ENCODE data around the gene FHIT.

The FHIT gene

DNA sequence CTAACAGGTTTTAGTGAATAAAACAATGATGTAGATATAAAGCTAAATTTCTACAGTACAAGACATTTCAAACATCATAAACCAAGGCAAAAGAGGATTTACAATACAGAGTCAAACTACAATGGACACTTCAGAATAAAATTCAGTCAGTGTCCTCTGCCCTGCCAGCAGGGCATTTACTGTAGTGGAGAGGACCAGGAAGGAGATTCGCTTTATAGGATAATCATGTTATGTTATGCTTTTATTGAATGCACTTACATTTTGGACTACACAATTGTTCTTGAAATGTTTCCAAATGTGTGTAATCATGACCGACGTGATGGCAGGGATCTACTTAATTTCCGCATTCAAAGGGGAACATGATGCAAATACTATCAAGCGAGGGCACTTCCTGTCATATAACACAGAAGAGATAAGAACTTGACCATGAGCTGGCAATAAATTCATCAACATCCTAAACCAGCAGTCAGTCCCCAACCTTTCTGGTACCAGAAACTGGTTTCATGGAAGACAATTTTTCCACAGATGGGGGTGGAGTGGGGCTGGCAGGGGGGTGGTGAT is 925.6 kb downstream of the FHIT start:
- no peak for DNase-seq (ENCODE audit: low read depth)

DNA sequence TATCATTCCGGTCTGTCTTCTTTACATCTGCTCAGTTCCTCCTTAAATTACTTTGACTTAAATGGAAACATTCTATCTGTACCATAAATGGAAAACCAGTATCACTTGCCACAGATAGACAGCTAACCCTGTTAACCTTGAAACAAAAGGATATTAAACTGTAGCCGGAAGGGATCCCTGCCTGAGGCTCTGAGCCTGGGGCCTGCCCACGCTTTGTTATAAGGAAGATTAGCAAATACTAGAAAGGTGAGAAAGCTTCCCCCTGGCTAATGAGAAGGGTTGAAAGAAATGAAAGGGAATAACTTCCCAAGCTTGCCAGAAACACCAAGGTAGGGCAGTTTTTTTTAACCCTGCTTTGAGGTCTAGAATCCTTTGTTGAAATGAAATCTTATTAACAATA is 927.6 kb downstream of the FHIT start:
- no peak for DNase-seq (ENCODE audit: low read depth)

DNA sequence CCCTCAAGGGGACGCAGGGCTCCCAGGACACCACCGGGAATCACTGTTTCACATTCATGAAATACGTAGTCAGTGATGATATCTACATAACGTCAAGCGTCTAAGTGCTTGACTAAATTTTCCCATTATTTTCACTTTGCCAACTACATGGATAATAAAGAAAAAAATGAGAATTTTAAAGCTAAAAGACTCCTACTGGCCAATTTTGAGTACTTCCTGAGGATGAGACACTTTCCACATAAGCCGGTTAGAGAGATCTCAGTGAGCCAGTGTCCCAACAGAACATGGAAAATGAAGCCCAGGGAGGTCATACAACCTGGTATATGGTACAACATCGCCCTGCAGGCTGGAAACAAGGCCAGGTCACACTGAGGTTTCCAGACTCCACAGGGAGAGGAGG is 928.1 kb downstream of the FHIT start:
- DNase-seq (ENCODE audit: low read depth) = no peak

DNA sequence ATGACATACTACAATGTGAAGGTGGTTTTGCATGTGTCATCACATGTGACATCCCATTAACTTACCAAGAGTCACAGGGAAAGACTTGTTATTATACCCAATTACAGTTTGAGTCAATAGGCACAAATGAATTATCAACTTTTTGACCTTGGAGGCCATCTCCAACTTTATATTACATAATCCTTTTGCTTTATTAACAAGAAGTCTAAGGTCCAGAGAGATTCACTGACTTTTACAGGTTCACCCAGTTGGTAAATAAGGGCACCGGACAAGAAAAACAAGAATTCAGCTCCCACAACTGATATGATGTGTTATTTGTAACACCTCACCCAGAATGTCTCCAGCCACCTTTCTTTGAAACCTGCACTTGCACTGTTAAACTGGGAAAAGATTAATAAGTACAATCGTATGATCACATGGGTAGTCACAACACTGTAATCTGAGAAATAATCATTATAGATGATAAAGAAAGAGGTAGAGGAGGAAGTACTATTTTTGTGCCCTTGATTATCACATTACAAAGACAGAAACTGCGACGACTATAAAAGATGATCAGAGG is 928.9 kb downstream of the FHIT start:
- DNase-seq (ENCODE audit: low read depth) = no peak

DNA sequence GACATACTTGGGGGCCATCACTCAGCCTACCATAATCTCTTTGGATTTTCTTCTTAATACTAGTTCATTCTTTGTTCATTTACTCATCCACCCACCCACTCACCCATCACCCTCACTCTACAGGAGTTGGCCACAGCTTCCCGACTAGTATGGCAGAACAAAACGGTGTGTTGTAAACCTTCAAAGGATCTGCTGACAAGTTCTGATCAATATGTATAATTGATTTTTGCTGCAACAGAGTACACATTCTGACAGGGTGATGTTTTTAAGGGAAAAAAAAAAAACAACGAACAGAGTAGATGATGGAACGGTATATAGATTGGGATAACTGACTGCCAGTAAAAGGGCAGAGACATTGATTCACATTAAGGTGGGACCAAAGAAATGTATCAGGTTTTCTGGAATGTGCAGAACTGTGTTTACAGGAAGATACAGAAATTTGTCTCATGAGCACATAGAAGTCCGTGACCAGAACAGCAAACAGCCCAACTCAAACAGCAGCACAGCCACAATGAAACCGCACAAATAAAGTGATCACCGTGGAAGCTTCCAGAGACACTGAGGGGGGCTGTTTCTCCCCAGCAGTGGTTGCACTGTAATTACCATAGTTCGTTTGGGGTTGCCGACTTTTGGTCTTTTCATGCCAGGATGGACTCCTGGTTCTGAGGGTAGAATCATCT is 931.9 kb downstream of the FHIT start:
- DNase-seq (ENCODE audit: low read depth) = no peak

DNA sequence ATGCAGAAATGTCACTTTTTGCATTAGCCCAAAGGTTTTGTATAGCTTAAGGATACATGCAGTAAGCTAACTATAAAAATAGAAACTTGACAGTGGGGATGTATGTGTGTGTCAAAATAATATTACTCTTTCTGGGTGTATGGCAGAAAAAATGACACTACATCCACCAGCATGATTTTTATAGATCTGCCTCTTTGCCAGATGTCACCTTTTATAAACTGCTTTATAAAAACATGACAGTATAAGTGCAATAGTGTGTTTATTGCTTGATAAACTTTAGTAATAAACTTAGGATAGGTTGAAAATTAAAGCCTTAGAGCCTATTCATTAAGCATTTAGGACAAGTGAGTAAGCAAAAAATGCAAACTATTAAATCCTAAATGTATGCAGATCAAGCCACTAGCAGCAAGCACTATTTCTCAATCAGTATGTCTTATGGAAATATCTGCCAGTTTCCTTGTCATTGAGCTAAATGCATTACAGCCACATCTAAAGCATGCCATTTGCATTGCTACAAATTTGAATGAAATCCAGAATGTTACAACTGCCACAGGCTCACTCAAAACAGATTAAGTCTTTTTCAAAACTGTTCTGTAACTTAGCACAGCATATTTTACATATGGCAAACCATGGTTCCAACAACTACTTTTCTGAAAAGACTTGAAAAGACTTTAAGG is 935.0 kb downstream of the FHIT start:
- DNase-seq (ENCODE audit: low read depth) = no peak

DNA sequence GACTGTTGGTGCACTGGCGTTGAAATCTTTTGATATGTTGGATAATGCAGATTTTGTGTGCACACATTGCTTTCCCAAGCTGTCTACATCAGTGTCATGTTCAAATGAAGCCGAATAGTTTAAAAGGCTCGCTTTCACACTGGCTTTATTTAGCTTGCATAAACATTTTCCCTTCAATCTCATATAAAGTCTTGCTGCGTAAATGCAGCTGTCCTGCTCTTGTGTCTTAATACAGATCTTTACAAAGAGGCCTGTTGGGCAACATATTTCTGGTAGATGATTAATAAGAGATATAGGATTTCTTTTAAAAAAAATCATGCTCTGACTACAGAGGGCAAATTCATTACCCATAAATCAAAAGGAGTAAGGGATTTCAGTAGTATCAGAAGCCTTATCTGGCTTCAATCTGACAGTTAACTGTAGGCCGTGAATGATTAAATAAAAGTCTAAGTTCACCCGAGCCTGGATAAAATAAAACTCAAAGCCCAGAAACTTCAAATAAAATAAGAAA is 937.2 kb downstream of the FHIT start:
- DNase-seq (ENCODE audit: low read depth) = no peak

DNA sequence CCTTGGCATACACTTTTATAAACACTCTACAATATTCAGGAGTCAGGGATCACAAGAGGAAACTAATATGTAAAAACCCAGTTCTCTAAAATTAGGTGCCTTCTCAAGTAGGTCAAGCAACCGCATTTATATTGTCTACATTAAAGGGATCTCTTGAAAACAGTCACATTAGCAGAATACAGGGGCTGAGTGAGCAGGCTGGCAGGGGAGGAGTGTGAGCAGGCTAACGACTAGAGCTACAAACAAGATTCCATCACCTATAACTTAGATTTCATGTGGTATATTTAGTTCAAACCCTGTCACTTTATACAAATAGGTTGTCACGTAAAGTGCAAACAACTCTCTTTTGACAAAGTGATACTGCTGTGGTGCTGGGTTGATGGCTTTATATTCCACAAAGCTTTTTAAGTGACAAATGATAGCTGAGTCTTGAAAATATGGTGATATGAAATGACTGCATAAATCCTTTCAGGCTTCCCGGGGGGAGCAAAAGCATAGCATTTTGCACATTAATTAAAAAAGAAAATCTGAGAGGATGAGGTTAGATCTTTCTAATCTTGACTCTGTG is 937.9 kb downstream of the FHIT start:
- no peak for DNase-seq (ENCODE audit: low read depth)

DNA sequence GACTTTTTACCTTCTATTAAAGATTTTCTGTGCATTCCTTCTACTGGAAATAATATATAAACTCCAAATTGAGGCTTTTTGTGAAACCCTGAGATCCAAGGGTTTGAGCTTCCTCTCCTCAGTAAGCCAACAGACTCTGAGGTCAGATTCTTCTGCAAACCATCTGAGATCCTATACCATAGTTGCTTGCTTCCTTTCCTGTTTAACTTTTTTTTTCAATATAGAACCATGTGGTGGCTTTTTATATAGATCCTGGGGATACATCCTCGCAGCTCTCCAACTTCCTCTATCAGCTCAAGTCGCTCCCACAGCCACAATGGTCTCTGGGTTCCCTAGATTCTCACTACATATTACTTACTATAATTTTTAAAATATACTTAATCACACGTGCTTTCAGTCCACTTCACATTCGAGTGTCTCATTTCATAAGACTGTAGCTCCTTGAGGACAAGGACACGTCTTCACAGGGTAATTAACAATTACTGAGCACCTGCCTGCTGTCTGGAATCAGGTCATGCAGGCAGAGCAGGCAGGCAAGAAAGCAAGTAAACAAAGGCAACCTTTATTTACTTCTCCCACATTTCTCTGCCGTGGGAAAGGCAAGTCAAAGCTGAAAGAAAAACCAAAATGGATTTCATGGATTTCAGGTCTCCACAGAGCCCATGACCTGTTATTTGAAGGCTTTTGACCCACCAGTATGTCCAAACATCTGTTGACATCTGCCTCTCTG is 941.5 kb downstream of the FHIT start:
- no peak for DNase-seq (ENCODE audit: low read depth)

DNA sequence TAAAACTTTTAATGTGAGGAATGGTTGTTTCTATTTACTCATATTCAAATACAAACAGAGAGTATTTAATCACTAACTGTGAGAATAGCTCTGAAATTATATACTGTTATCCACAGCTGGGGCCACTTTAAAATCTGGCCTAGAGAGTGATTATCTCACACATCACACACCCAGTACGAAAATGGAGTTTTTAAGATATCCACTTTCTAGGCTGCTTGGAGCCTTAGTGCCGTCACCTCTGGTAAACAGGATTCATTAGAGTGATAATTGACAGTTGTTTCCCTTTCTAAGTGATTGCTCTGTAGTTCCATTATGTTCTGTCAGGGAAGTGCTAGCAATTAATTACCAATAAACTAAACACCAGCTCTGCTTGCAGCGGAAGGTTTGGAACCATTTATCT is 942.4 kb downstream of the FHIT start:
- no peak for DNase-seq (ENCODE audit: low read depth)

DNA sequence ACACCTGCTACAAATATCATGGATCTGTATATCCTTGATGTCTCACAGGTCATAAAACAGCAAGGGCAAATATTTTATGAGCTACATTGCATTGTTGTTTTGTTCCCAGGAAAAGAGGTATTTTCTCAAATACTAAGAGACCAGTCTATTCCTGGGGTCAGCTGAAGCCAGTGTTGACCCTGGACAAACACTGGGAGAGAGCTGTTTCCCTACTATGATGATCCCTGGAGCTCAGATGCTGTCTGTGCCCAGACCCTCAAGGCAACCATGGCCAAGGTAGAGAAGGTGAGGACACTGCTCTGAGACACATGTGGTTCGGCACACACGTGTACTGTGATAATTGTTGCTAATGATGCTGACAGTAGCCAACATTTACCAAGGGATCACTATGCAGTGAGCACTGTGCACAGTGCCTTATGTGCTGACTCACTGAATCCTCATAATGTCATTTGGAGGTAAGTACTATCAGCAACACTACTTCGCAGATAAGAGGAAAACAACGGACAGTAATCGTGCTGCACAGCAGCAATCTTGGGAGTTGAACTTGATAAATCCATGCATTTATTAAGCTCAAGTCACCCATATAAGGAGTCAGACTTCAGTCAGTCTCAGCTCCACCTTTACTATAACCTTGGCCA is 943.6 kb downstream of the FHIT start:
- DNase-seq (ENCODE audit: low read depth) = no peak

DNA sequence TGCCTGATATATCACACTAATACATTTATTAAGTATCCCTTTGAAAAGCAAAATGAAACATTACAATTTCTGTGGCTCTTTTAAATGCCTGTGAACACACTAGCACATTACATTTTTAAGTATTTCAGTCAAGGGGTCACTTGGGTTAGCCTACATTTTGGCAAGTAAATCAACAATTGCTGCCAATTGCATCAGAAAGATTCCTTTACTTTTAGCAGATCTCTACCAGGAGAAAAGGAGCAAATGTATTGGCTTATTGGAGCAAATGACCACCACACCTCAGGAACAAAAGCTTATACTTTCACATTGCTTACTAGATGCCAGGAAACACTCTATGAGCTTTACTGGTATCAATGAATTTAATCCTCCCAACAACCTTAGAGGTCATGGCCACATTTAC is 947.1 kb downstream of the FHIT start:
- DNase-seq (ENCODE audit: low read depth) = no peak

DNA sequence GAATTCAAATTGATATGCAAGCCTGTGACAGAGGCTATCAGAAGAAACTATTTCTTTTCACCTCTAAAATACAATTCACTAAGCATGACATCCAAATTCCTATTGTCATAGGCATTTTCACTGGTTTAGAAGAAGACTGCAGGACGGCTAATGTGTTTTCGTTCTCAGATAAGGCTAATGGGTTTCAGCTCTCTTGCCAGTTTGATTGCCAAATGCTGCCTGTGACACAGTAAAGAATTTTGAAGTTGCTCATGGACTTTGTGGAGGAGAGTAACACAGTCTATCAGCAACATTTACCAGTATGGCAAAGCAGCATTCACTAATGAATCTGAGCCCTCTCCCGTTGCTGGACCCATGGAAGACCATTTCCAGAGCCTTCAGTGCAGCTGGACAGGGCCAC is 948.1 kb downstream of the FHIT start:
- no peak for DNase-seq (ENCODE audit: low read depth)

DNA sequence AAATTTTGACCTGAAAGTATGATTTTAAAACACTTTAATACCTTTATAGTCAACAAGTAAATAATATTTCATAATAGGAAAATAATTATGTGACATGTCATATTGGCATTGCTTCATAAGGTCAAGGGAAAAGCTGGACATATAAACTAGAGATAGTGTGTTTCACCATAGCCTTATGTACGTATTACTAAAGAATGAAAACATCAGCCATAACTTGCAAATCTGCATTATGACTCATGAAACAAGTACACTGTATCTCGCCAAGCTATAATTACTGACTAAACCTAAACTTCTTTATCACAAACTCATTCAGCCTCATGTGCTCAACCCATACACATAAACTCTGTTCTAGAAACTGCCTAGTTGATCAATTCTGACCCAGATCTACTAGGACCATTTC is 950.1 kb downstream of the FHIT start:
- DNase-seq (ENCODE audit: low read depth) = no peak

DNA sequence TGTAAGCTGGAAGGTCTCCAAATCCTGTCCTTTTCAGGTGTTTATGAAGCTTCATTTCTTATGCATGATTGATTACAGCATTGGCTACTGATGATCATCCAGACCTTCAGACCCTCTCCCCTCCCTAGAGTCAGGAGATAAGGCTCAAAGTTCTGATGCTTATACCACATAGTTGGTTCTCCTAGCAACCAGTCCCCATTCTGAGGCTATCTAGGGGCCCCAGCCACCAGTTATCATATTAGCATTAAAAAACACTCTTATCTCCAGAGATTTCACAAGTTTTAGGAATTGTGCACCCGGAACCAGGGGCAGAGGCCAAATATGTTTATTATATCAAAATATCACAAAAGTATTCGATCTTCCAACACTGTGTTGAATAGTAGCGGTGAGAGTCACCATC is 953.1 kb downstream of the FHIT start:
- DNase-seq (ENCODE audit: low read depth) = no peak

DNA sequence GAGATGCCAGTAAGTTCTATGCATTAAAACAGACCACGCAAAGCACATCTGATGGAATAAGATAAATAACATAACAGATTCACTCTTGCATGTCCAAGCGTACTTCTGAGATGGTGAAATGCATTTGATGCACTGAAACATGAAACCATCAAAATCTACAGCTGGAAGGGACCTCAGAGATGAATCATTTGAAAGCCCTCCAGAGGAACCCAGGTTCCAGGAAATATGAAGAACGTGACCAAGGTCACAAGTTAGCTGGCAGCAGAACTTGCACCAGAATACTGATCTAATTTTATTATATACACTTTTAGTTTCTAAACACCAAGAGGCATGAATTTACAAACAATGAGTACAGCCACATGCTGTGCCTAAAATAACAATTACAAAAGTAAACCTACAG is 957.1 kb downstream of the FHIT start:
- DNase-seq (ENCODE audit: low read depth) = no peak

DNA sequence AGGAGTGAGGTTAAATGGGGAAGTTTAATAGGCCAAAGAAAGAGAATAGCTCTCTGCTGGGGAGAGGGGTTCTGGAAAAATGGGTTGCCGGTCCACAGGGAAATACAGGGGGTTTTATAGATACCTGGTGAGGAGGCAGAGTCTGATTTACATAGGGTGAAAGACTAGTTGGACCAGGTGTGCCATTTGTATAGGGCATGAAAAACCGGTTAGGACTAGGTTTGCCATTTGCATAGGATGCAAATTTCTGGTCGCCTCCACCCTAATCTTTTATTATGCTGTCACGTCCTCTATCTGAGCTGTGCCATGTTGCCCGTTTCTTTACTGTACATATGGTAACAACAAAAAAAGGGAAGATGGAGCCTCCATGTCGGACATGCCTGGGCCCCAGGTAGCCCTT is 960.1 kb downstream of the FHIT start:
- no peak for DNase-seq (ENCODE audit: low read depth)

DNA sequence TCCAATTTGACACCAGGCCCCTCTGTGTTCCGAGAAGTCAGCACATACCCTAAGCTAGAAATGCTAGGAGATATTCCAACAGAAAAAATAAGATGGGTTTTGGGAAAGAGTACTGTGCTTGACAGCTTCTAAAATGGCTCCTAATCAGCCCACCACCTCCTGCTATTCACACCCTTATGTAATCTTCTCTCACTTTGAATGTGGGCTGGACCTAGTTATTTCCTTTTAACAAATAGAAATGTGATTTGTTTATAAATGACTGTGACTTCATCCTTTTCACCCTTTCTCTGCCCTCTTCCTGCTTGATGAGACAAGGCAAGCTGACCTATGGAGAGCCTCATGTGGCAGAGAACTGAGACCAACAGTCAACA is 961.1 kb downstream of the FHIT start:
- no peak for DNase-seq (ENCODE audit: low read depth)

DNA sequence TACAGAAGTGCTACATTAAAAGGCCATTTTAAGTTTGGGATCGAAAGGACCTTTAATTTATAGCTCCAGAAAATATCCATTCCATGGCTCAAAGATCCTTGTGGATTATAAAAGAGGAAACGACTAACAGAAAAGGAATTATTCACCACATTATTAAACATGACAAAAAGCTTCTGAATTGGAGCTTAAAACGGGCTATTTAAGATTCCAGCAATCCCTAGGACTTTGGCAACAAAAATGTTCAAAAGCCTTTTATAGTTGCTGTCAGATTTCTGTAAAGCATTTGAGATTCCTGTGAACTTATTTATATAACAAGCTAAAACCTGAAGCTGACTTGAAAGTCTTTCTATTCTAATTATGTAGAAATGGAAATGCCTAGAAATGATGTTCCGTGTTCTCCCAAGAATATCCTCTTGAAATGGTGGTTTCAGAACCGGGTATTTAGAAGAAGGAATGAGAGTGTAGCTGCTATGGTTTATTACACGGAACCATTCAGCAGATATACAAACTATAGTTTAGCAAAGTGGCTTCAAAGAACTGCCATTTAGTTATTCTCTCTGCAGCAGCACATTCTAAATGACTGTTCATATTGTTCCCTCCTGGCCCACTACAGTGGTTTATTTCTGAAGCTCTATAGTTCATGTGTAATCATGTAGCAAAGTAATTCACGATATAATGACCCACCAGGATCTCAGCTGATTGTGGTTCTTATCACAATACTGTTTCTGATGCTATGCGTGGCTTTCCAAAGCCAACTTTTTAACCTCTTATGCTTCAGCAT is 961.7 kb downstream of the FHIT start:
- DNase-seq (ENCODE audit: low read depth) = no peak

DNA sequence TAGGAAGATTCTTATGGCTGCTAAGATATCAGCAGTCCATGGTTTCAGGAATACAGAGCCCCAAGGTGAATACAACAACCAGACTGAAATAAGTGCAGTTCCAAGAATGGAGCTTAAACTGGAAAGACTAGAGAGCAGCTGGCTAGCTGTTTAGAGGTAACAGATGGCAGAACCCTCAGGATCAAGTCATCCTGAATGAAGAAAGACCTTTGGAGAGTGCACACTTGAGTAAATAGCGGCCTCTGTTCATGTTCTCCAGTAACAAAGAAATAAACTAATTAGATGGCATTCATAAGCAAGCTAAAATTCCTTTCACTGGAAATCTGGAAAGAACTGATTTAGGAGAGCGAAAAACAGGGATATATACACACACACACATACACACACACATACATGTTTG is 968.4 kb downstream of the FHIT start:
- DNase-seq (ENCODE audit: low read depth) = no peak

DNA sequence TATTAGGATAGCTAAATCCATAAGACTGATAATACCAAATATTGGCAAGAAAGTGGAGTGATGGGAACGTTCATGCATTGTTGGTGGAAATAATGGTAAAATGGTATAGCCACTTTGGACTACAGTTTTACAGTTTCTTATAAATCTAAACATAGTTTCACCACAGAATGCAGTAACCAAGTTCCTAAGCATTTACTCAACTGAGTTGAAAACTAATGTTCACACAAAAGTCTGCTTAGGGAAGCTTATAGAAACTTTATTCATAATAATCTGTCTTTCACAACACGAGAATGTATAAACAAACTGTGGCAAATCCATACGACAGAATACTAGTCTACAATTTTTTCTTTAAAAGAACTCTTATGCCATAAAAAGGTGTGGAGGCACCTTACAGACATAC is 969.3 kb downstream of the FHIT start:
- no peak for DNase-seq (ENCODE audit: low read depth)

Measured in T-helper 22 cell (primary cell).